ENCODE data around the gene MICAL2.

MICAL2 gene

DNA sequence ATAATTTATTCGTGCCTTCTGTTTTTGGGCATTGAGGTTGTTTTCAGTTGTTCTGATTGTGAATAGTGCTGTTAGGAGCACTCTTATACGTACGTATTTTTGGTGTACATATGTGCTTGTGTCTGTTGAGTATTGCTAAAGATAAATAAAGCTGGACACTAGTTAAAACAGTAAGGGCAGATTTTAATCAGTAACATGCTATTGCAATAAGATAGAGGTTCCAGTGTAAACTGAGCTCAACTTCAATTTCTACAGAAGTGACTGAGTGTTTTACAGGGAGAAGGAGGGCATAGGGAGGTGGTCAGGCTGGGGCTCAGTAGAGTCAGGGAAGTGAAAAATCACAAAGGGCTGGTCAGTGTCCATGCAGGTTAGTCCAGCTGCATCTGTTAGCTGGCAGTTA is 191.0 kb downstream of the MICAL2 start:
- H3K27me3 ChIP-seq (ENCODE audit: insufficient read depth, low read length), result no peaks in the 10 kb centered on the region
- no peak overlapping the region for H3K27ac ChIP-seq (ENCODE audit: low read depth, low read length)
- no peak overlapping the region for H2AFZ ChIP-seq (ENCODE audit: low read length, unreplicated experiment)
- H3K36me3 ChIP-seq (ENCODE audit: insufficient read depth, low read length), result 0 out of 2 replicates have a peak, but pooled peaks cover 4% of the 10 kb centered on the region
- no peak overlapping the region for H3K4me3 ChIP-seq (ENCODE audit: low read depth, low read length)
- H3K4me1 ChIP-seq (ENCODE audit: control insufficient read depth, insufficient read depth, low read length, unreplicated experiment), result no peaks in the 10 kb centered on the region
- H3K79me2 ChIP-seq (ENCODE audit: control insufficient read depth, insufficient read depth, low read length, unreplicated experiment), result no peaks in the 10 kb centered on the region

DNA sequence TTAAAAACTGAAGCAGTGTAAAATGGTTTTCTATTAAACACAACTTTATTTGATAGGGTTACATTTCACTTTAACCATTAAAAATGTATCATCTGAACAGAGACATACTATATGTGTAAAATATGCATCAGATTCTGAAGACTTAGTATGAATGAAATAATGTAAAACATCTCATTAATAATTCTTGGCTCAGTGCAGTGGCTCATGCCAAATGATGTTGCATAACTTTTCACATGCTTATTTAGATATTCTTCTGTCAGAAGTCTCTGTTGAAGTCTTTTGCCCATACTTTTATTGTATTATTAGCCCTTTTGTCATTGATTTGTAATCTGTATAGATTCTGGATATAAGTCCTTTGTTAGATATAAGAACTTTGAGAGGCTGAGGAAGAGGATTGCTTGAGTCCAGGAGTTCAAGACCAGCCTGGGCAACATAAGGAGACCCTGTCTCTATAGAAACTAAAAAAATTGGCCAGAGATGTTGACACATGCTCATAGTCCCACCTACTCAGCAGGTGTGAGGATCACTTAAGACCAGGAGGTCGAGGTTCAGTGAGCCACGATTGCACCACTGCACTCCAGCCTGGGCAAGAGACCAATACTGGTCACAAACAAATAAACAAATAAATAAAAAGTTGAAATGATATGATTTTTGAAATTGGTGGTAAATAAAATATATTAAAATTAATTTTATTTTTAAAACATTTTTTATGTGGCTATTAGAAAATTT is 193.2 kb downstream of the MICAL2 start:
- Histone ChIP-seq H2AFZ (ENCODE audit: low read length, unreplicated experiment) (no peak overlapping the region), H3K79me2 (ENCODE audit: control insufficient read depth, insufficient read depth, low read length, unreplicated experiment) (no peaks in the 10 kb centered on the region), H3K27me3 (ENCODE audit: insufficient read depth, low read length) (no peaks in the 10 kb centered on the region), H3K4me3 (ENCODE audit: low read depth, low read length) (no peak overlapping the region), H3K36me3 (ENCODE audit: insufficient read depth, low read length) (no peaks in the 10 kb centered on the region), H3K27ac (ENCODE audit: low read depth, low read length) (no peak overlapping the region), H3K4me1 (ENCODE audit: control insufficient read depth, insufficient read depth, low read length, unreplicated experiment) (no peaks in the 10 kb centered on the region)

DNA sequence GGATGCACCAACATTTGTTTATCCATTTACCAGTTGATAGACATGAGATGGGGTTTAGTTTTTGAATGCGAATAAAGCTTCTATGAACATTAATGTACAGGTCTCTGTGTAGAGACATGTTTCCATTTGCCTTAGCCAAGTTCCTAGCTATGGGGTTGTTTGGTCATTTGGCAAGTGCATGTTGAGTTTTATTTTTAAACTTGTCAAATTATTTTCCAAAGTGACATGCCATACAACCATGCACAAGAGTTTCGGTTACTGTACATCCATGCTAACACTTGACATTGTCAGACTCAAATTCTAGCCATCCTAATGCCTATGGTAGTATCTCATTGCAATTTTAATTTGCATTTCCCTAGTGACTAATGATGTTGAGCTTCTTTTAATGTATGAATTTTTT is 196.4 kb downstream of the MICAL2 start:
- Histone ChIP-seq H3K79me2 (ENCODE audit: control insufficient read depth, insufficient read depth, low read length, unreplicated experiment) (no peaks in the 10 kb centered on the region), H3K4me1 (ENCODE audit: control insufficient read depth, insufficient read depth, low read length, unreplicated experiment) (no peaks in the 10 kb centered on the region), H3K36me3 (ENCODE audit: insufficient read depth, low read length) (no peaks in the 10 kb centered on the region), H3K4me3 (ENCODE audit: low read depth, low read length) (no peak overlapping the region), H3K27ac (ENCODE audit: low read depth, low read length) (no peak overlapping the region), H3K27me3 (ENCODE audit: insufficient read depth, low read length) (no peaks in the 10 kb centered on the region), H2AFZ (ENCODE audit: low read length, unreplicated experiment) (no peak overlapping the region)

DNA sequence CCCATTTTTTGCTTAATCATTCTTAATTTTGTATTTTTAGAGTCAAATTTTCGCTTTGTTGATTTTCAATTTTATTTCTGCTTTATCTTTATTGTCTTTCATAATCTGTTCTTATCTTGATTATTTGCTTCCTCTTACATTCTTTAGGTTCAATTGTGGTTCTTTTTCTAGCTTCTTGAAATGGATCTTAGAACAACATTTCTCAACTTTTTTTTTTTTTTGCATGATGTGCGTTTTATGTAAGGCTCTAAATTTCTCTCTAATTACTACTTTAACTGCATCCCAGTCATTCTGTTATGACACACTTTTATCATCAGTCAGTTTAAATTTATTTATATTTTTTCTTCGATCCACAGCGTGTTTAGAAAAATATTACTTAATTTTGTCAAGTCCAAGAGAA is 201.7 kb downstream of the MICAL2 start:
- no peaks in the 10 kb centered on the region for H3K27me3 ChIP-seq (ENCODE audit: insufficient read depth, low read length)
- no peak overlapping the region for H3K4me3 ChIP-seq (ENCODE audit: low read depth, low read length)
- no peak overlapping the region for H2AFZ ChIP-seq (ENCODE audit: low read length, unreplicated experiment)
- no peak overlapping the region for H3K27ac ChIP-seq (ENCODE audit: low read depth, low read length)
- no peaks in the 10 kb centered on the region for H3K79me2 ChIP-seq (ENCODE audit: control insufficient read depth, insufficient read depth, low read length, unreplicated experiment)
- no peaks in the 10 kb centered on the region for H3K4me1 ChIP-seq (ENCODE audit: control insufficient read depth, insufficient read depth, low read length, unreplicated experiment)
- H3K36me3 ChIP-seq (ENCODE audit: insufficient read depth, low read length), result no peaks in the 10 kb centered on the region
